PC-9 (cell line): ENCODE results near the gene MED22.

ENCODE experiments used
- CTCF ChIP-seq: fragments of 200-600 bp; sonication (generic); conservative IDR thresholded peaks from 2 replicates; pipeline ENCODE4 v1.6.1; 2017; ENCODE audit warnings: mixed run types, antibody characterized with exemption, mild to moderate bottlenecking, moderate library complexity
- EZH2 ChIP-seq: fragments of 200-600 bp; sonication (generic); IDR thresholded peaks from 2 replicates; pipeline ENCODE4 v1.8.0; 2017; ENCODE audit warnings: antibody characterized with exemption, low read depth

GRCh38 chr9:133353548-133353947 is 5.6 kb upstream of the MED22 start:
- TF ChIP-seq CTCF, result no peak
- no peak for TF ChIP-seq EZH2
